ENCODE measurements around the gene AMD1. TPM values are rescaled to one million over a fixed set of nuclear protein-coding genes. Genes with fewer than 3 reads are reported as not detected.

Gene AMD1
- total and polyA plus RNA-seq, 2 donors (not counting 1 experiment from before 2014, with no cell fraction given), result 33.4 to 107 TPM

DNA sequence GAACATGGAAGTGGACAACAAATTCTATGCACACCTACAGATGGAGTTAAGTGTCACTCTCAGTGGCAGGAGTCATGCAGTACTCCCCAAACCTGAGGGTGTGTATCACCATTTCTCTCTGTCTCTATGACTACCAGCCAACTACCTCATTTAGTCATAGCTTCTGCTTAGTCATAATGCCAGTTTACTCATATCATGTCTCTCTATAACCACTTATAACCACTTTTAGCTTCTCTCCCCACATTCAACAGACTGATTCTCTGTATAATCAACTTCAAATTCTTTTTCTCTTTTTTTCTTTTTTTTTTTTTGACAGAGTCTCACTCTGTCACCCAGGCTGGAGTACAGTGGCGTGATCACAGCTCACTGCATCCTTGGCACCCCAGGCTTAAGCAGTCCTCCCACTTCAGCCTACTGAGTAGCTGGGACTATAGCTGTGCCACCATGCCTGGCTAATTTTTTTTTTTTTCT lies 70.1 kb downstream of the AMD1 start:
- Histone ChIP-seq H3K9ac (ENCODE audit: insufficient read depth, low read length) (no peak overlapping the region), H3K79me2 (ENCODE audit: control insufficient read depth, insufficient read depth, low read length) (no peaks in the 10 kb centered on the region), H4K20me1 (ENCODE audit: control insufficient read depth, extremely low read depth, insufficient read depth, low read length) (no peaks in the 10 kb centered on the region), H3K9me3 (ENCODE audit: control insufficient read depth, insufficient read depth, low read depth, low read length) (no peaks in the 10 kb centered on the region), H2AFZ (ENCODE audit: low read length) (no peak overlapping the region), H3K4me1 (ENCODE audit: control insufficient read depth, extremely low read depth, insufficient read depth, low read length) (no peaks in the 10 kb centered on the region), H3K36me3 (ENCODE audit: control insufficient read depth, insufficient read depth, low read length) (no peaks in the 10 kb centered on the region), H3K27ac (ENCODE audit: insufficient read depth, low read length) (peak overlapping the region; percentile 43), H3K4me3 (replicated peaks in 1 of 4; ENCODE audit: control extremely low read depth in 1 of 4, insufficient read depth in 1 of 4, low read depth in 3 of 4, low read length in 4 of 4) (no peak overlapping the region), H3K4me2 (ENCODE audit: extremely low read depth, insufficient read depth, low read length) (no peak overlapping the region), H3K27me3 (ENCODE audit: control insufficient read depth, insufficient read depth, low read length) (no peaks in the 10 kb centered on the region)
- TF ChIP-seq, protein P1, sequence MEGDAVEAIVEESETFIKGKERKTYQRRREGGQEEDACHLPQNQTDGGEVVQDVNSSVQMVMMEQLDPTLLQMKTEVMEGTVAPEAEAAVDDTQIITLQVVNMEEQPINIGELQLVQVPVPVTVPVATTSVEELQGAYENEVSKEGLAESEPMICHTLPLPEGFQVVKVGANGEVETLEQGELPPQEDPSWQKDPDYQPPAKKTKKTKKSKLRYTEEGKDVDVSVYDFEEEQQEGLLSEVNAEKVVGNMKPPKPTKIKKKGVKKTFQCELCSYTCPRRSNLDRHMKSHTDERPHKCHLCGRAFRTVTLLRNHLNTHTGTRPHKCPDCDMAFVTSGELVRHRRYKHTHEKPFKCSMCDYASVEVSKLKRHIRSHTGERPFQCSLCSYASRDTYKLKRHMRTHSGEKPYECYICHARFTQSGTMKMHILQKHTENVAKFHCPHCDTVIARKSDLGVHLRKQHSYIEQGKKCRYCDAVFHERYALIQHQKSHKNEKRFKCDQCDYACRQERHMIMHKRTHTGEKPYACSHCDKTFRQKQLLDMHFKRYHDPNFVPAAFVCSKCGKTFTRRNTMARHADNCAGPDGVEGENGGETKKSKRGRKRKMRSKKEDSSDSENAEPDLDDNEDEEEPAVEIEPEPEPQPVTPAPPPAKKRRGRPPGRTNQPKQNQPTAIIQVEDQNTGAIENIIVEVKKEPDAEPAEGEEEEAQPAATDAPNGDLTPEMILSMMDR (conservative IDR thresholded peaks at IDR 0.05 in 1 of 2, IDR thresholded peaks at IDR 0.05 in 1 of 2; ENCODE audit: low read depth in 1 of 2, low read length in 2 of 2), result no peak
- no peak for TF ChIP-seq EZH2 (IDR thresholded peaks at IDR 0.05; ENCODE audit: low read length, missing control alignments)
- peak; percentile 79 to 91 for DNase-seq (ENCODE audit: low read depth in 2 of 2)

Other genes starting within 250 kb of the AMD1 start
- 9.5 and 11.2 TPM in 2 replicates for gene CDK19, start 59.3 kb upstream of the AMD1 start, total RNA-seq
- 11.3 and 12.5 TPM in 2 replicates for gene CDK19, start 59.3 kb upstream of the AMD1 start, polyA plus RNA-seq
- gene GTF3C6, start 83.9 kb downstream of the AMD1 start, total RNA-seq, result 44.3 and 47.3 TPM in 2 replicates
- gene GTF3C6, start 83.9 kb downstream of the AMD1 start, polyA plus RNA-seq, result 74.4 and 90.5 TPM in 2 replicates
- gene RPF2, start 107.3 kb downstream of the AMD1 start, total RNA-seq, result 27.4 and 28.5 TPM in 2 replicates
- 36.4 and 40.0 TPM in 2 replicates for gene RPF2, start 107.3 kb downstream of the AMD1 start, polyA plus RNA-seq
- under 0.01 TPM in 1 of 2 replicates, not detected in the other for gene SLC16A10, start 212.7 kb downstream of the AMD1 start, total RNA-seq
- gene SLC16A10, start 212.7 kb downstream of the AMD1 start, polyA plus RNA-seq, result not detected in 2 replicates